ENCODE data around the gene SHB.

The SHB gene

DNA sequence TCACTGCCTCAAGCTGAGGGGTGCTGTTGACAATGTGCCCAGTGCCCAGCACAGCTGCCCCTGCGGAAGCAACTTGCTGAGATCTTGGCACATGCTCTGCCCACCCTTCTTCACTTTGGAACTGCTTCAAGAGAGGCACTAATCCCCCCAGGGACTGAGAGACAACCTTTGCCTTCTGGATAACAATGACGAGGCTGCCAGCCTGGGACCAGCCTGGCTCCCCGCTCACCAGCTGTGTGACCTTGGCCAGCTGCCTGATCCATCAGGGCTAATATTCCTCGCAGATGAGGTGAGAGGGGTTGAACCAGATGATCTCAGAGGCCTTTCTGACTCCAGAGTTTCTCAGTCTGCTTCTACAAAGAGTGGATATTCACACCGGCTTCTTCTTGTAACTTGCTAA lies 81.0 kb downstream of the SHB start:
- Histone ChIP-seq H3K23ac (ENCODE audit: low read length in 2 of 2) (no peak overlapping the region), H3K14ac (ENCODE audit: low read length in 2 of 2) (no peak overlapping the region), H3K36me3 (ENCODE audit: control insufficient read depth in 1 of 2, insufficient read depth in 2 of 2, low read depth in 1 of 2, low read length in 2 of 2) (peaks cover 4 to 47% of the 10 kb centered on the region in 2 experiments), H3K27me3 (ENCODE audit: control insufficient read depth in 1 of 2, insufficient read depth in 1 of 2, low read length in 2 of 2) (no peaks in the 10 kb centered on the region), H3K4ac (ENCODE audit: low read depth in 1 of 2, low read length in 2 of 2) (peak overlapping the region in 1 of 2 experiments; percentile 14), H3K18ac (ENCODE audit: low read depth in 1 of 2, low read length in 2 of 2) (no peak overlapping the region), H2AFZ (ENCODE audit: low read depth, low read length) (no peak overlapping the region), H2BK15ac (ENCODE audit: low read depth, poor library complexity, severe bottlenecking) (no peak overlapping the region), H2BK12ac (ENCODE audit: low read length in 2 of 2) (peak overlapping the region in 1 of 2 experiments; percentile 29), H3K4me3 (ENCODE audit: insufficient read depth in 1 of 2, low read depth in 1 of 2, low read length in 2 of 2) (no peak overlapping the region), H2BK5ac (ENCODE audit: low read depth, low read length, poor library complexity, severe bottlenecking) (no peak overlapping the region), H3K27ac (ENCODE audit: low read length, poor library complexity, severe bottlenecking) (no peak overlapping the region), H2BK120ac (ENCODE audit: low read depth, low read length) (no peak overlapping the region), H4K8ac (ENCODE audit: low read length) (no peak overlapping the region), H3K9me3 (ENCODE audit: control insufficient read depth, low read length) (no peaks in the 10 kb centered on the region), H2AK5ac (ENCODE audit: low read length, severe bottlenecking) (no peak overlapping the region), H3K79me1 (replicated peaks; ENCODE audit: low read length, poor library complexity, severe bottlenecking) (peaks cover 9% of the 10 kb centered on the region), H3K4me1 (ENCODE audit: control insufficient read depth, insufficient read depth, low read depth, low read length) (peaks cover 44% of the 10 kb centered on the region), H4K91ac (ENCODE audit: low read length) (no peak overlapping the region), H3K4me2 (ENCODE audit: low read length, poor library complexity, severe bottlenecking) (no peak overlapping the region), H3K9ac (ENCODE audit: low read length) (no peak overlapping the region)
- no peak for DNase-seq
- WGBS, result 85% methylated on average over 5 of the region's 5 CpGs

DNA sequence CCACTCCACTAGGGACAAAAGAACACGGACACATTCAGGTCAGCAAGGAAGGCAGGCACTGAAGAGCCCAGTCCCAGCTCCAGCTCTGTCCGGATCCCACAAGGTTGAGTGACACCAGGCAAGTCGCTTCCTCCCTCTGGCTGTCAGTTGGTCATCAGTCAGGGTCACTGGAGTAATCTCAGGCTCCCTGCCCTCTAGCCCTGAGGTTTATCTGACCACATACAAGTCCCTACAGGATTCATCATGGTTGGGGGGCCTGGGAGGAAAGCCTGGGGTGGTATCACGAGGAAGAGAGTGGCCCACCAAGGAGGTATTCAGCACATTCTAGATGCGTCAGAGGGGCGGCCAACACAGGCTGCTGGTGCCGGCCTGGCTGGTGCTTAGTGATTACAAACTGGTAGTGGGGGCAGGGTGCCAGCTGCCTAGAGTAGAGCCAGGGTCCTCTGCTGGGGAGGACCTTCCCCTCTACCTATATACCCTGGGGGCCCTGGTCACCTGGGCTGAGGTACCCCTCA lies 81.5 kb downstream of the SHB start:
- no peak overlapping the region for H3K4me2 ChIP-seq (ENCODE audit: low read length, poor library complexity, severe bottlenecking)
- no peak overlapping the region for H2AFZ ChIP-seq (ENCODE audit: low read depth, low read length)
- peak overlapping the region in 1 of 2 experiments; percentile 73 for H2BK12ac ChIP-seq (ENCODE audit: low read length in 2 of 2)
- no peak overlapping the region for H3K14ac ChIP-seq (ENCODE audit: low read length in 2 of 2)
- H3K36me3 ChIP-seq (ENCODE audit: control insufficient read depth in 1 of 2, insufficient read depth in 2 of 2, low read depth in 1 of 2, low read length in 2 of 2), result peaks cover 4 to 46% of the 10 kb centered on the region in 2 experiments
- H4K8ac ChIP-seq (ENCODE audit: low read length), result peak overlapping the region; percentile 81
- peaks cover 42% of the 10 kb centered on the region for H3K4me1 ChIP-seq (ENCODE audit: control insufficient read depth, insufficient read depth, low read depth, low read length)
- H3K27ac ChIP-seq (ENCODE audit: low read length, poor library complexity, severe bottlenecking), result no peak overlapping the region
- DNase-seq, result no peak
- no peaks in the 10 kb centered on the region for H3K27me3 ChIP-seq (ENCODE audit: control insufficient read depth in 1 of 2, insufficient read depth in 1 of 2, low read length in 2 of 2)
- H3K79me1 ChIP-seq (replicated peaks; ENCODE audit: low read length, poor library complexity, severe bottlenecking), result peaks cover 9% of the 10 kb centered on the region
- WGBS, result 85% methylated on average over 6 of the region's 7 CpGs
- H2BK5ac ChIP-seq (ENCODE audit: low read depth, low read length, poor library complexity, severe bottlenecking), result no peak overlapping the region
- no peak overlapping the region for H3K4me3 ChIP-seq (ENCODE audit: insufficient read depth in 1 of 2, low read depth in 1 of 2, low read length in 2 of 2)
- peak overlapping the region; percentile 27 for H2AK5ac ChIP-seq (ENCODE audit: low read length, severe bottlenecking)
- no peak overlapping the region for H2BK15ac ChIP-seq (ENCODE audit: low read depth, poor library complexity, severe bottlenecking)
- H2BK120ac ChIP-seq (ENCODE audit: low read depth, low read length), result no peak overlapping the region
- H3K9me3 ChIP-seq (ENCODE audit: control insufficient read depth, low read length), result no peaks in the 10 kb centered on the region
- peak overlapping the region; percentile 11 for H4K91ac ChIP-seq (ENCODE audit: low read length)
- peak overlapping the region in 1 of 2 experiments; percentile 59 for H3K18ac ChIP-seq (ENCODE audit: low read depth in 1 of 2, low read length in 2 of 2)
- peak overlapping the region in 1 of 2 experiments; percentile 14 for H3K4ac ChIP-seq (ENCODE audit: low read depth in 1 of 2, low read length in 2 of 2)
- no peak overlapping the region for H3K9ac ChIP-seq (ENCODE audit: low read length)
- no peak overlapping the region for H3K23ac ChIP-seq (ENCODE audit: low read length in 2 of 2)

DNA sequence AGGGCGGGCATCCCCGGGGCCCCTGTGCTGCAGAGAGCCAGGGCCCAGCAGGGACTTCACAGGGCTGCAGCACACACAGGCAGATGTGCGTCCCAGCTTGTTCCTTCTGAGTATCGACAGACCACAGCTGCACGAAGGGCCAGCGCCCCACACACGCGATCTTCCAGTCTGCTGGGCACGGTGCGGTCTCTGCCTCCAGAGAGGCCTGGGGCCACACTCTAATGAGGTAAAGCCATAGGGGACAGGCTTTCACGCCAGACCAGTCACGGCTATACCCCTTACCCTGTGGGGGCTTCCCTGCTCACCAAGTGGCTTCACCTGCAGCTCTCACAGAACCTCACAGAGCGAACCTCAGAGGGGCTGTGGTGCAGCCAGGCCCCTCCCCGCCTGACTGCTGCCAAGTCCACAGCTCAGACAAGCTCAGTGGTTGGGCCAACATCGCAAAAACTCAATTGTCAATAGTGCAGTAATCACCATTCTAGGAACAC lies 82.2 kb downstream of the SHB start:
- Histone ChIP-seq H2BK12ac (ENCODE audit: low read length in 2 of 2) (peak overlapping the region in 1 of 2 experiments; percentile 17), H3K9ac (ENCODE audit: low read length) (no peak overlapping the region), H3K4me1 (ENCODE audit: control insufficient read depth, insufficient read depth, low read depth, low read length) (peaks cover 40% of the 10 kb centered on the region), H3K79me1 (replicated peaks; ENCODE audit: low read length, poor library complexity, severe bottlenecking) (peaks cover 9% of the 10 kb centered on the region), H2BK5ac (ENCODE audit: low read depth, low read length, poor library complexity, severe bottlenecking) (no peak overlapping the region), H3K18ac (ENCODE audit: low read depth in 1 of 2, low read length in 2 of 2) (peak overlapping the region in 1 of 2 experiments; percentile 59), H3K14ac (ENCODE audit: low read length in 2 of 2) (no peak overlapping the region), H2BK15ac (ENCODE audit: low read depth, poor library complexity, severe bottlenecking) (no peak overlapping the region), H4K8ac (ENCODE audit: low read length) (peak overlapping the region; percentile 45), H3K4me3 (ENCODE audit: insufficient read depth in 1 of 2, low read depth in 1 of 2, low read length in 2 of 2) (no peak overlapping the region), H3K9me3 (ENCODE audit: control insufficient read depth, low read length) (no peaks in the 10 kb centered on the region), H3K36me3 (ENCODE audit: control insufficient read depth in 1 of 2, insufficient read depth in 2 of 2, low read depth in 1 of 2, low read length in 2 of 2) (peaks cover 4 to 48% of the 10 kb centered on the region in 2 experiments), H3K4ac (ENCODE audit: low read depth in 1 of 2, low read length in 2 of 2) (peak overlapping the region in 1 of 2 experiments; percentile 24), H2AFZ (ENCODE audit: low read depth, low read length) (no peak overlapping the region), H4K91ac (ENCODE audit: low read length) (peak overlapping the region; percentile 46), H3K23ac (ENCODE audit: low read length in 2 of 2) (peak overlapping the region in 1 of 2 experiments; percentile 14), H2AK5ac (ENCODE audit: low read length, severe bottlenecking) (no peak overlapping the region), H3K27me3 (ENCODE audit: control insufficient read depth in 1 of 2, insufficient read depth in 1 of 2, low read length in 2 of 2) (no peaks in the 10 kb centered on the region), H3K27ac (ENCODE audit: low read length, poor library complexity, severe bottlenecking) (no peak overlapping the region), H3K4me2 (ENCODE audit: low read length, poor library complexity, severe bottlenecking) (no peak overlapping the region), H2BK120ac (ENCODE audit: low read depth, low read length) (no peak overlapping the region)
- 97% methylated on average over 15 of the region's 15 CpGs for WGBS
- no peak for DNase-seq

DNA sequence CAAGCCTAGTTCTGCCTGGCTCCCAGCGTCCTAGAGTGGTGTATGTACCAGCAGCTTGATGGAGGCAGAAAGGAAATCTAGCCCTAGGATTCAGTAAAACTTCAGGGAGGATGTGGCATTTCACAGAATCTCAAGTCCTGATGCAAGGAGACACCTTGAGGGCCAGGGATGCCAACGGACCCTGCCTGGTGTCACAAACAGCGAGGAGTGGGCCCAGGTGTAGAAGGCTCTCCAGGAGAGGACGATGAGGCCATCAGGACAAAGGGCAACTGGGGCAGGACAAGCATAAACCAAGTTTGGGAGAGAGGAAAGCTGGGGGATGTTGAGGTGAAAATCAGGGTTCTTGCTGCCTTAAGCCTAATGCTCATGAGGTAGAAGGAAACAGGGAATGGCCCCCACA lies 83.0 kb downstream of the SHB start:
- Histone ChIP-seq H3K18ac (ENCODE audit: low read depth in 1 of 2, low read length in 2 of 2) (peak overlapping the region in 1 of 2 experiments; percentile 37), H3K27ac (ENCODE audit: low read length, poor library complexity, severe bottlenecking) (no peak overlapping the region), H2BK15ac (ENCODE audit: low read depth, poor library complexity, severe bottlenecking) (no peak overlapping the region), H3K9me3 (ENCODE audit: control insufficient read depth, low read length) (no peaks in the 10 kb centered on the region), H3K23ac (ENCODE audit: low read length in 2 of 2) (peak overlapping the region in 1 of 2 experiments; percentile 75), H3K4me3 (ENCODE audit: insufficient read depth in 1 of 2, low read depth in 1 of 2, low read length in 2 of 2) (no peak overlapping the region), H3K4ac (ENCODE audit: low read depth in 1 of 2, low read length in 2 of 2) (no peak overlapping the region), H2BK12ac (ENCODE audit: low read length in 2 of 2) (peak overlapping the region in 1 of 2 experiments; percentile 12), H3K36me3 (ENCODE audit: control insufficient read depth in 1 of 2, insufficient read depth in 2 of 2, low read depth in 1 of 2, low read length in 2 of 2) (peaks cover 2 to 48% of the 10 kb centered on the region in 2 experiments), H4K91ac (ENCODE audit: low read length) (no peak overlapping the region), H3K9ac (ENCODE audit: low read length) (no peak overlapping the region), H2BK5ac (ENCODE audit: low read depth, low read length, poor library complexity, severe bottlenecking) (no peak overlapping the region), H3K4me2 (ENCODE audit: low read length, poor library complexity, severe bottlenecking) (no peak overlapping the region), H2BK120ac (ENCODE audit: low read depth, low read length) (no peak overlapping the region), H2AFZ (ENCODE audit: low read depth, low read length) (no peak overlapping the region), H3K14ac (ENCODE audit: low read length in 2 of 2) (no peak overlapping the region), H3K4me1 (ENCODE audit: control insufficient read depth, insufficient read depth, low read depth, low read length) (peaks cover 40% of the 10 kb centered on the region), H4K8ac (ENCODE audit: low read length) (no peak overlapping the region), H3K27me3 (ENCODE audit: control insufficient read depth in 1 of 2, insufficient read depth in 1 of 2, low read length in 2 of 2) (no peaks in the 10 kb centered on the region), H2AK5ac (ENCODE audit: low read length, severe bottlenecking) (no peak overlapping the region), H3K79me1 (replicated peaks; ENCODE audit: low read length, poor library complexity, severe bottlenecking) (peaks cover 6% of the 10 kb centered on the region)
- no peak for DNase-seq
- 90% methylated on average over 4 of the region's 4 CpGs for WGBS

All from mesenchymal stem cell (in vitro differentiated cells and primary cell).